IPS-20b (cell line): ENCODE data around the gene VCL.
"Not testable (repeated sequence)": the region's sequence is repeated elsewhere in the genome, so short reads cannot be mapped to it uniquely, and the experiment has no call there.

ENCODE experiments used
- H3K27ac ChIP-seq: one replicate; pipeline ENCODE4 v1.5.1; 2013; ENCODE audit warnings: low read length
- H3K27me3 ChIP-seq: 2 replicates; pipeline ENCODE4 v1.6.1; 2013; ENCODE audit warnings: mild to moderate bottlenecking, low read length, inconsistent platforms; ENCODE audit not compliant: insufficient read depth
- H3K36me3 ChIP-seq: 2 replicates; pipeline ENCODE4 v1.6.1; 2013; ENCODE audit warnings: low read depth, mild to moderate bottlenecking, inconsistent platforms, low read length, moderate library complexity; ENCODE audit not compliant: insufficient read depth
- H3K4me1 ChIP-seq: 2 replicates; pipeline ENCODE4 v1.6.1; 2013; ENCODE audit warnings: mild to moderate bottlenecking, control low read depth, inconsistent platforms, low read length, moderate library complexity; ENCODE audit not compliant: insufficient read depth
- H3K4me3 ChIP-seq: 2 replicates; pipeline ENCODE4 v1.5.1; 2013; ENCODE audit warnings: mild to moderate bottlenecking, low read length, inconsistent platforms
- H3K9ac ChIP-seq: 2 replicates; pipeline ENCODE4 v1.6.1; 2013; ENCODE audit warnings: low read depth, mild to moderate bottlenecking, inconsistent platforms, low read length, moderate library complexity
- H3K9me3 ChIP-seq: 2 replicates; pipeline ENCODE4 v1.6.1; 2013; ENCODE audit warnings: mild to moderate bottlenecking, low read depth, low read length, inconsistent platforms; ENCODE audit not compliant: insufficient read depth

The VCL gene

GRCh38 chr10:74013004-74013403 is 15.1 kb downstream of the VCL start:
- H3K4me1 ChIP-seq, result peaks cover 20% of the 10 kb centered on the region
- no peak overlapping the region for H3K9ac ChIP-seq

DNA sequence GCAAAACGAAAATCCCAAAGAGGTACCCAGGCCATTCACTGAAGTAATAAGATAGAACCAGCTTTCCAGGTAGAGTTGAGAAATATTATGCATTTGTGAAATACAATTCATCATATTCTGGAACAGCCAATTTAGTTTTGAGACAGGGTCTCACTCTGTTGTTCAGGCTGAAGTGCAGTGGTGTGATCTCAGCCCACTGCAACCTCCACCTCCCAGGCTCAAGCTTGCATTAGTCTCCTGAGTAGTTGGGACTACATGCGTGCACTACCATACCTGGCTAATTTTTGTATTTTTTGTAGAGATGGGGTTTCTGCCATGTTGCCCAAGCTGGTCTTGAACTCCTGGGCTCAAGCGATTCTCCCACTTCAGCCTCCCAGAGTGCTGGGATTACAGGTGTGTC is 16.7 kb downstream of the VCL start:
- Histone ChIP-seq H3K36me3 (peaks cover 57% of the 10 kb centered on the region), H3K4me1 (peaks cover 22% of the 10 kb centered on the region)
- H3K27ac ChIP-seq, H3K4me3 ChIP-seq, H3K9me3 ChIP-seq, H3K9ac ChIP-seq, H3K27me3 ChIP-seq: not testable (repeated sequence)

More at GRCh38 chr10:74013004-74013403, 15.1 kb downstream of the VCL start:
- Histone ChIP-seq H3K36me3 (peaks cover 57% of the 10 kb centered on the region; the same call in 1 of the 2 replicates), H3K27ac (no peak overlapping the region), H3K27me3 (no peaks in the 10 kb centered on the region), H3K4me3 (no peak overlapping the region), H3K9me3 (no peaks in the 10 kb centered on the region)

- Histone ChIP-seq H3K27ac (no peak overlapping the region), H3K4me1 (peaks cover 13% of the 10 kb centered on the region), H3K27me3 (no peaks in the 10 kb centered on the region), H3K9me3 (no peaks in the 10 kb centered on the region), H3K9ac (no peak overlapping the region), H3K4me3 (no peak overlapping the region), H3K36me3 (peaks cover 55% of the 10 kb centered on the region)
Observed at GRCh38 chr10:74018241-74018640, 20.3 kb downstream of the VCL start.

DNA sequence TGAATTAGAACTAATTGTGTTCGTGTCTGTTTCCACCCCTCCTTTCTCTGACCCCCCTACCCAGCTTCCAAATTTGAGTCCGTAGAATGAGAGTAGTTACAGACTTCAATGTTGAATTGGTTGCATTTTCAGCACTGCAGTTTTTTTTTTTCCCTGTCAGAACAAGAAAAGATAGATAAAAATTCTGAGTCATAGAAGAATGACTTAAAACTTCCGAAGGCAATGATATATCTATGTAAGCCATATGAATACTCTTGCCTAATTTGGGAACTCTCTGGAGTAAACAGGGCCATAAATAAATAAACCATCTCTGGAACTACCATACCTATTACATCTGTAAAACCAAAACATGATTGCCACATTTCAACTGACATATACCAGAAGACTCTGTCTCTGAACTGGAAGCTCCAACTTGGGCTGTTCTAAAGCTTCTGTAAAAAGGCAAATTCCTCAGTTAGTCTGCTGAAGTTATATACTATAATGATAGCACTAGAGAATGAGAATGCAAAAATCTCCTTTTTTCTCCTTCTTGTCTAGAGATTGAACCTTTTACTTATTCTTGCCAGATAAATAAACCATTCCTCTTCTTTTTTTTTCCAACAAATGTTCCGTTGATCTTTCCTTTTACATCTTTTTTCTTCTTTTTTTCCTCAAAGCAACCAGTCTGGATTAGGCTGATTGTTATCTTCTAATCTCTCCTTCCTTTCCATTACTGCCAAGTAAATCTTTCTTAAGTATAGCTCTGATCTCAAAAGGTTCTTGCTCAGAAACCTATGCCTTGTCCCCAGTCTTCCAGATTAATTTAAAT is 23.5 kb downstream of the VCL start:
- Histone ChIP-seq H3K27ac (no peak overlapping the region), H3K9ac (no peak overlapping the region), H3K27me3 (no peaks in the 10 kb centered on the region), H3K4me3 (no peak overlapping the region), H3K9me3 (no peaks in the 10 kb centered on the region), H3K36me3 (peaks cover 55% of the 10 kb centered on the region), H3K4me1 (peaks cover 30% of the 10 kb centered on the region)

GRCh38 chr10:74022926-74023629 is 25.2 kb downstream of the VCL start:
- H3K4me3 ChIP-seq, result no peak overlapping the region
- peaks cover 32% of the 10 kb centered on the region for H3K4me1 ChIP-seq
- H3K27ac ChIP-seq, result no peak overlapping the region
- no peak overlapping the region for H3K9ac ChIP-seq
- H3K9me3 ChIP-seq, result no peaks in the 10 kb centered on the region
- H3K36me3 ChIP-seq, result peaks cover 58% of the 10 kb centered on the region
- H3K27me3 ChIP-seq, result no peaks in the 10 kb centered on the region

DNA sequence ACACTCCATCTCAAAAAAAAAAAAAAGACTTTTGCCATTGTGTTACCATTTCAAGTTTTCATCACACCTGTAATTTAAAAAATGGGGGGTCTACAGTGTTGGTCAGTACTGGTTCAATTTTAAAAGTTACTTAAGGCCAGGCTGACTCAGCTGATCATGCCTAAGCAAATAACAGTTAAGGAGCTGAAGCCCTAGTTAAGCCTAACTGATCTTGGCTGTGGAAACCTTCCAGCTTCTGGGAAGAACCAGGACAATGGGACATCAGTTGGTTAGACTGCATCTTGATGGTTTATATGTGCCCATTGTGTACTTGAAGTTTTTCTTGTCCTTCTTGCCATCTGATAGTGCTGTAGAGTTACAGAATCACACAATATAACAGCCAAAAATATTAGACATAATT is 26.7 kb downstream of the VCL start:
- Histone ChIP-seq H3K4me3 (no peak overlapping the region), H3K27me3 (no peaks in the 10 kb centered on the region), H3K9me3 (no peaks in the 10 kb centered on the region), H3K9ac (no peak overlapping the region), H3K27ac (no peak overlapping the region), H3K4me1 (peaks cover 30% of the 10 kb centered on the region), H3K36me3 (peaks cover 58% of the 10 kb centered on the region)

DNA sequence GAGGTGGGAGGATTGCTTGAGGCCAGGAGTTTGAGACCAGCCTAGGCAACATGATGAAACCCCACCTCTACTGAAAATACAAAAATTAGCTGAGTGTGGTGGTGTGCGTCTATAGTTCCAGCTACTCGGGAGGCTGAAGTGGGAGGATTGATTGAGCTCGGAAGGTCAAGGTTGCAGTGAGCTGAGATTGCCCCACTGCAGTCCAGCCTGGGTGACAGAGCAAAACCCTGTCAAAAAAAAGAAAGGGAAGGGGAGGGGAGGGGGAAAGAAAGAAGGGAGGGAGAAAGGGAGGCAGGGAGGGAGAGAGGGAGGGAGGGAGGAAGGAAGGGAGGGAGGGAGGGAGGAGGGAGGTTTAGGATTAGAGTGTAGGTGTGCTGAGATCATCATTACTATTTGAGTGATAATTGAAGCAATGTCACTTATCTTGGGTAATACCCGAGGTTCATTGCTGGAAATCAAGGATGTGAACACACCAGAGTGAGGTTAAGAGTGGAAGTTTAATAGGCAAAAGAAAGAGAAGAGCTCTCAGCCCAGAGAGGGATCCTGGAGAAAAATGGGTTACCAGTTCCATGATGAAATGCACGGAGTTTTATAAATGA is 27.6 kb downstream of the VCL start:
- H3K36me3 ChIP-seq, result peaks cover 61% of the 10 kb centered on the region
- no peaks in the 10 kb centered on the region for H3K27me3 ChIP-seq
- H3K9ac ChIP-seq, result no peak overlapping the region
- H3K27ac ChIP-seq, result no peak overlapping the region
- H3K4me1 ChIP-seq, result peaks cover 33% of the 10 kb centered on the region
- peak overlapping the region; percentile 23; the same call in 1 of the 2 replicates for H3K4me3 ChIP-seq
- H3K9me3 ChIP-seq, result no peaks in the 10 kb centered on the region

DNA sequence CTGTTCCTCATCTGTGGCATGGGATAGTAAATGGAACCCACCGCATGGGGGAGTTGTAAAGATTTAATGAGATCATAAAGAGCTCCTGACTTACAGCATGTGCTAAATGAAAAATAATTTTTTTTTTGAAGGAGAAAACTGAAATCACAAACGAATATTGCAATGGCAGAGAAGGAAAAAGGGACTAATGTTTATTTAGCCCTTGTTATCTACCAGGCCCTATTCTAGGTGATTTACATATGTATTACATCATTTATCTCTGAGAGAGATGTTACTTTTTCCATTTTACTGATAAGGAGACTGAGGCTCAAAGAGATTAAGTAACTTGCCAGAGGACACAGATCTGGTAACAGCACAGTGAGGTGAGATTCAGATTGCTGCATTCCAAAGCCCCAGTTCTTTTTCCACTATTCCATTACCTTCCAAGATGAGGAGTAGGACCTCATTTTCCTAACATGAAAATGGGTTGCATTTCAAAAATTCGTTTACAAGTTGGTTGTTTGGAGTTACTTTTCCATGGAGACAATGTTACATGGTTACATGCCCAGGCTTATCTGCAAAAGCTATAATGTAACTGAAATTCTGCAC is 28.6 kb downstream of the VCL start:
- Histone ChIP-seq H3K36me3 (peaks cover 66% of the 10 kb centered on the region), H3K4me3 (no peak overlapping the region), H3K4me1 (peaks cover 35% of the 10 kb centered on the region), H3K27ac (no peak overlapping the region), H3K9me3 (no peaks in the 10 kb centered on the region), H3K9ac (no peak overlapping the region), H3K27me3 (no peaks in the 10 kb centered on the region)

DNA sequence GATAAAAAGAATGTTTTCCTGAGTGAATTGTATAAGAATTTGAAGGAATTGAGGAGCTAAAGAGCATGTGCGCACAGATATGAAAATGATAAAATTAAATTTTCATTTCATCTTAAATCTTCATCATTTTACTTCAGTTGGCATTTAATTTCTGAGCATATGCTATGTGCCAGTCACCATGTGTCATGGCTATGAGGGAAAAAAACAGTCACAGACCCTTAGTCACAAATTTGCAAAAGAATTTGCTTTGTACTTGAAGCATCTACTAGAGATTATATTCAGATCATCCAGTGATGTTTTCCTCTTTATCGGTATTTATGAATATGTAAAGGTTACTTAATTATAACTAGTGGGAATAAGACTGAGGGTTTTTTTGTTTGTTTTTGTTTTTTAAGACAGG is 29.8 kb downstream of the VCL start:
- Histone ChIP-seq H3K9ac (no peak overlapping the region), H3K4me1 (peaks cover 35% of the 10 kb centered on the region), H3K9me3 (no peaks in the 10 kb centered on the region), H3K27ac (no peak overlapping the region), H3K36me3 (peaks cover 60% of the 10 kb centered on the region), H3K4me3 (no peak overlapping the region), H3K27me3 (no peaks in the 10 kb centered on the region)

DNA sequence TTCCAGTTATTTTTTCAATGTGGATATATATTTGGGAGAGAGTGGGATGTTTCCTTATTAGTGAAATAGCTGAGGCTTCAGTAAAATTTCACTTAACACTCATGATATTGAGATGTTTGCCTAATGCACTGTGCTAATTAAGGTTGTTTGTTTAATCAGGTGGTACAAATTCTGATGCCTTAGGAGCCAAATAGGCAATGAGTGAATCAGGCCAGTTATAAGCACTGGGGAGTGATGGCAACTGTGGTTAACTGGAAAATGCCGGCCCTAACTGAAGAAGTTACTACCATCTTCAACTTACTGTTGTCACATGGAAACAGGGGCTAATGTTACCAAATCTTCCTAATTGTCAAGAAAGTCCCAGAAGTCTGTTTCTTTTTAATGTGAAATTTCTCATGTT is 32.0 kb downstream of the VCL start:
- no peaks in the 10 kb centered on the region for H3K27me3 ChIP-seq
- peaks cover 41% of the 10 kb centered on the region for H3K4me1 ChIP-seq
- H3K27ac ChIP-seq, result no peak overlapping the region
- H3K9ac ChIP-seq, result no peak overlapping the region
- H3K36me3 ChIP-seq, result peaks cover 58% of the 10 kb centered on the region
- H3K9me3 ChIP-seq, result no peaks in the 10 kb centered on the region
- no peak overlapping the region for H3K4me3 ChIP-seq

DNA sequence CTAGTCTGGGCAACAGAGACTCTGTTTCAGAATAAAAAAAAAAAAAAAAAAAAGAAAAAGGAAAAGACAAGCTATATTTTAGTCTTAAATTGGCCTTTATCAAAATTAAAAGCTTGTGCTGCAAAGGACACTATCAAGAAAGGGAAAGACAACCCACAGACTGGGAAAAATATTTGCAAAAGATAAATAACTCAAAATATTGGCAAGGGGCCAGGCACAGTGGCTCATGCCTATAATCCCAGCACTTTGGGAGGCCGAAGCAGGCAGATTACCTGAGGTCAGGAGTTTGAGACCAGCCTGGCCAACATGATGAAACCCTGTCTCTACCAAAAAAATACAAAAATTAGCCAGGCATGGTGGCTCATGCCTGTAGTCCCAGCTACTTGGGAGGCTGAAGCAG is 34.3 kb downstream of the VCL start:
- not testable (repeated sequence) for H3K27me3 ChIP-seq, H3K27ac ChIP-seq, H3K9ac ChIP-seq, H3K4me3 ChIP-seq, H3K9me3 ChIP-seq
- Histone ChIP-seq H3K36me3 (peaks cover 61% of the 10 kb centered on the region; the same call in 1 of the 2 replicates), H3K4me1 (peaks cover 31% of the 10 kb centered on the region; the same call in 1 of the 2 replicates)
